Erythroblast (primary cell): ENCODE measurements around the gene CACFD1.

ENCODE experiments used
- GATA1 ChIP-seq: IDR thresholded peaks from 2 replicates; pipeline ENCODE4 v1.6.1; 2011; ENCODE audit warnings: low read depth, mild to moderate bottlenecking, control low read depth, low read length, moderate library complexity
- POLR2A ChIP-seq: IDR thresholded peaks from 2 replicates; pipeline ENCODE4 v1.6.1; 2011; ENCODE audit warnings: mild to moderate bottlenecking, low read length

- TF ChIP-seq POLR2A (no peak), GATA1 (no peak)
Observed at GRCh38 chr9:133490865-133491655, 31.3 kb downstream of the CACFD1 start.
